Renal cortex interstitium (tissue), 11 donors: ENCODE results near the gene KCNQ1. TPM values are rescaled to one million over a fixed set of nuclear protein-coding genes. Genes with fewer than 3 reads are reported as not detected.

ENCODE experiments used
- DNase-seq, 11 donors: peaks; one replicate each; pipeline ENCODE4 v3.0.0-alpha.2; 2013; ENCODE audit warnings: low read depth in 9 of 11, low spot score in 4 of 11; ENCODE audit errors: extremely low read depth in 1 of 11
- polyA plus RNA-seq, 3 donors: library from polyadenylated mRNA; unstranded; fragments of 120-200 nt; gene quantifications; one replicate each; pipeline ENCODE4 v1.2.1, GENCODE V29; 2013; ENCODE audit not compliant: insufficient read length in 3 of 3

The KCNQ1 gene
- polyA plus RNA-seq, 3 donors = 9.2 to 13.2 (median 10.6) TPM

- DNase-seq = no peak
Observed at GRCh38 chr11:2656859-2657258, 212.1 kb downstream of the KCNQ1 start.

- DNase-seq = no peak
Observed at GRCh38 chr11:2657697-2658284, 213.0 kb downstream of the KCNQ1 start.

- DNase-seq = no peak
Observed at GRCh38 chr11:2660357-2660939, 215.6 kb downstream of the KCNQ1 start.

GRCh38 chr11:2661173-2662023, 216.6 kb downstream of the KCNQ1 start:
- no peak for DNase-seq

GRCh38 chr11:2662024-2662312, 217.2 kb downstream of the KCNQ1 start:
- DNase-seq = no peak

- DNase-seq = no peak
Observed at GRCh38 chr11:2662430-2663299, 217.9 kb downstream of the KCNQ1 start.

GRCh38 chr11:2663506-2663905, 218.7 kb downstream of the KCNQ1 start:
- DNase-seq = no peak

- no peak for DNase-seq
Observed at GRCh38 chr11:2663915-2664314, 219.1 kb downstream of the KCNQ1 start.

- no peak for DNase-seq
Observed at GRCh38 chr11:2664376-2664775, 219.6 kb downstream of the KCNQ1 start.

- no peak for DNase-seq
Observed at GRCh38 chr11:2664791-2665525, 220.2 kb downstream of the KCNQ1 start.

GRCh38 chr11:2665526-2666400, 221.0 kb downstream of the KCNQ1 start:
- DNase-seq = no peak

GRCh38 chr11:2666401-2666741, 221.6 kb downstream of the KCNQ1 start:
- no peak for DNase-seq

- DNase-seq = no peak
Observed at GRCh38 chr11:2666828-2667570, 222.2 kb downstream of the KCNQ1 start.

- DNase-seq = no peak
Observed at GRCh38 chr11:2667940-2668339, 223.1 kb downstream of the KCNQ1 start.

GRCh38 chr11:2668876-2669275, 224.1 kb downstream of the KCNQ1 start:
- DNase-seq = no peak

GRCh38 chr11:2669634-2670469, 225.0 kb downstream of the KCNQ1 start:
- DNase-seq = no peak
